Endothelial cell of umbilical vein (primary cell): Measurements from ENCODE around the gene WDR41. TPM values are rescaled to one million over a fixed set of nuclear protein-coding genes. Genes with fewer than 3 reads are reported as not detected.

Source experiments
- BruUV-seq: library from RNA; stranded (reverse); fragments of 400-500 nt; replicated peaks from 2 replicates; lab custom pipeline; 2021; lab: Mats Ljungman, UMichigan
- CTCF ChIA-PET: fragments of 300-600, 350-600 bp; sonication (Branson Sonifier 250); formaldehyde crosslinking; loops from one replicate; lab custom pipeline; 2021; ENCODE audit warnings: antibody characterized with exemption, inconsistent platforms; lab: Charles Lee
- POLR2A ChIA-PET: fragments of 300-600, 350-600 bp; sonication (Branson Sonifier 250); formaldehyde crosslinking; loops from one replicate; lab custom pipeline; 2021; ENCODE audit warnings: antibody characterized with exemption, inconsistent platforms; lab: Charles Lee
- DNase-seq: peaks from one replicate; pipeline ENCODE4 v3.0.0-alpha.2; 2011; ENCODE audit warnings: low read depth, low spot score
- FAIRE-seq: peaks from 2 replicates; lab custom pipeline; 2011; peaks lifted over from hg19 to GRCh38; lab: Jason Lieb, UNC
- H2AFZ ChIP-seq: 2 replicates; pipeline ENCODE4 v1.6.0; 2012; ENCODE audit warnings: low read depth, low read length, control low read depth, inconsistent platforms
- H3K27ac ChIP-seq: 2 replicates; pipeline ENCODE4 v1.5.1; 2011; ENCODE audit warnings: low read depth, mild to moderate bottlenecking, control low read depth, low read length, moderate library complexity; ENCODE audit not compliant: insufficient read depth
- H3K27me3 ChIP-seq, 2 experiments: 2 replicates each; pipeline versions ENCODE4 v1.6.0 to v1.6.1; 2011; ENCODE audit warnings: low read length in 2 of 2, mixed read lengths in 1 of 2; ENCODE audit not compliant: control insufficient read depth in 2 of 2, insufficient read depth in 2 of 2
- H3K36me3 ChIP-seq, 2 experiments: 2 replicates in 1 of 2; 3 replicates in 1 of 2; pipeline ENCODE4 v1.5.1; 2011; ENCODE audit warnings: low read length in 2 of 2, mild to moderate bottlenecking in 1 of 2, moderate library complexity in 1 of 2; ENCODE audit not compliant: control insufficient read depth in 2 of 2, insufficient read depth in 2 of 2; ENCODE audit errors: extremely low read depth in 1 of 2
- H3K4me1 ChIP-seq: 3 replicates; pipeline ENCODE4 v1.5.1; 2011; ENCODE audit warnings: mild to moderate bottlenecking, low read length; ENCODE audit not compliant: control insufficient read depth, insufficient read depth; ENCODE audit errors: extremely low read depth
- H3K4me2 ChIP-seq: 2 replicates; pipeline ENCODE4 v1.6.1; 2011; ENCODE audit warnings: low read length, control low read depth, mixed read lengths; ENCODE audit not compliant: insufficient read depth
- H3K4me3 ChIP-seq, 3 experiments: fragments of 200-600 bp in 1 of 3; sonication (generic), shearing (Covaris generic) in 1 of 3; replicated peaks in 1 of 3; 2 replicates each; pipeline ENCODE4 v1.5.1; 2011 to 2016; ENCODE audit warnings: control low read depth in 3 of 3, low read length in 3 of 3, mild to moderate bottlenecking in 2 of 3, inconsistent platforms in 1 of 3, low read depth in 1 of 3, moderate library complexity in 1 of 3; ENCODE audit not compliant: insufficient read depth in 1 of 3
- H3K79me2 ChIP-seq: 2 replicates; pipeline ENCODE4 v1.6.0; 2012; ENCODE audit warnings: low read length, inconsistent platforms; ENCODE audit not compliant: control insufficient read depth, insufficient read depth
- H3K9ac ChIP-seq: replicated peaks from 2 replicates; pipeline ENCODE3; 2011; ENCODE audit warnings: low read length, control low read depth; ENCODE audit not compliant: insufficient read depth; ENCODE audit errors: extremely low read depth
- H3K9me1 ChIP-seq: replicated peaks from 3 replicates; pipeline ENCODE4 v1.6.0; 2011; ENCODE audit warnings: mild to moderate bottlenecking, low read length; ENCODE audit not compliant: control insufficient read depth, insufficient read depth; ENCODE audit errors: extremely low read depth
- H3K9me3 ChIP-seq: replicated peaks from 2 replicates; pipeline ENCODE4 v1.5.1; 2012; ENCODE audit warnings: low read length, inconsistent platforms; ENCODE audit not compliant: control insufficient read depth, insufficient read depth
- H4K20me1 ChIP-seq: replicated peaks from 2 replicates; pipeline ENCODE3; 2011; ENCODE audit warnings: mild to moderate bottlenecking, low read length; ENCODE audit not compliant: control insufficient read depth, insufficient read depth; ENCODE audit errors: extremely low read depth
- EZH2 ChIP-seq: IDR thresholded peaks from 2 replicates; pipeline ENCODE4 v1.6.1; 2012; ENCODE audit warnings: borderline replicate concordance, low read depth, mild to moderate bottlenecking, moderate library complexity, low read length, inconsistent platforms; ENCODE audit not compliant: severe bottlenecking
- FOS ChIP-seq: IDR thresholded peaks from 2 replicates; pipeline ENCODE4 v1.6.1; 2011; ENCODE audit warnings: mild to moderate bottlenecking, low read length, moderate library complexity, borderline replicate concordance; ENCODE audit not compliant: insufficient read depth
- GATA2 ChIP-seq: IDR thresholded peaks from 2 replicates; pipeline ENCODE4 v1.7.0; 2011; ENCODE audit warnings: low read depth, mild to moderate bottlenecking, moderate library complexity, mixed read lengths, low read length; ENCODE audit not compliant: insufficient read length, insufficient read depth
- JUN ChIP-seq: IDR thresholded peaks from 2 replicates; pipeline ENCODE4 v1.6.1; 2011; ENCODE audit warnings: borderline replicate concordance, low read depth; ENCODE audit not compliant: insufficient read length, insufficient read depth
- MYC ChIP-seq: IDR thresholded peaks from one replicate; pipeline ENCODE4 v1.6.1; 2011; ENCODE audit warnings: mild to moderate bottlenecking, low read depth, low read length
- POLR2A ChIP-seq: IDR thresholded peaks from 2 replicates; pipeline ENCODE4 v1.6.1; 2012; ENCODE audit warnings: low read depth, mild to moderate bottlenecking, control low read depth, low read length
- POLR2AphosphoS5 ChIP-seq: IDR thresholded peaks from 2 replicates; pipeline ENCODE4 v1.6.1; 2012; ENCODE audit warnings: low read depth, mild to moderate bottlenecking, control low read depth, low read length, moderate library complexity; ENCODE audit not compliant: insufficient read depth
- dilution Hi-C: fragments of 300-500 bp; cut with MboI; formaldehyde crosslinking; loops from one replicate; pipeline ENCODE4 v1.15.0; 2019; ENCODE audit warnings: low sequenced_read_pairs; ENCODE audit not compliant: extremely low pct_ligation_motif_present
- intact Hi-C: fragments of 100-400 bp; cut with micrococcal nuclease; formaldehyde crosslinking; loops from one replicate; pipeline ENCODE4 v1.10.0; 2022
- polyA plus RNA-seq, 4 experiments: library from polyadenylated mRNA; depleted of rRNA in 3 of 4; stranded (reverse) in 3 of 4; unstranded in 1 of 4; fragments of >200 nt; gene quantifications; 2 replicates each; pipeline versions ENCODE4 v1.2.1 to v1.2.3, GENCODE V29; 2011 to 2012; ENCODE audit warnings: missing spikeins in 1 of 4
- total RNA-seq: library from RNA; stranded (reverse); gene quantifications from 2 replicates; pipeline ENCODE4 v1.2.3, GENCODE V29; 2021
- TF ChIP-seq, protein P1 (sequence below): IDR thresholded peaks from 2 replicates; pipeline ENCODE4 v1.6.1; 2011; ENCODE audit not compliant: insufficient read depth, insufficient read length
- TF ChIP-seq, protein P2 (sequence below), 2 donors: IDR thresholded peaks; 1 replicate in 1 of 2; 2 replicates in 1 of 2; pipeline ENCODE4 v1.5.1; 2011; ENCODE audit warnings: low read length in 2 of 2, mild to moderate bottlenecking in 2 of 2, moderate library complexity in 2 of 2, control low read depth in 1 of 2, inconsistent platforms in 1 of 2, low read depth in 1 of 2; ENCODE audit not compliant: insufficient read depth in 1 of 2; ENCODE audit errors: extremely low read depth in 1 of 2

WDR41 gene
- total and polyA plus RNA-seq, 2 donors (not counting 3 experiments of a cell fraction or from before 2014, with no cell fraction given): 10.2 to 33.6 TPM

DNA sequence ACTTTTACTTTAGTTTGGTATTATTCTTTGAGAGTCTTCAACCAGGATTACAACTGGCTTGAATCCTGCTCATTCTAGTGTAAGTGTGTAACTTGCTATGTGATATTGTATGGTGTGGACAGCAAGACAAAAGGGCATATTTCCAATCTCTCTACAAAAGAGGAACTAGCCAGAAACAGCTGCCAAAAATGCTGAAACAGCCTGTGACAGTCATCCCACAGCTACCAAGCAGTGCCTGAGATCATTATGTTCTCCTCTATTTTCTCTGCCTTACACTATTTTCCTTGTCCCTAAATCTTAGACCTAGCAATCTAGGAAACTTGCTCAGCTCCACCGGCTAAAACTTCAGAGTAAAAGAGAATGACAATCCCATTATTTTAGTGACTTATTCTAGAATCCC, 42.8 kb downstream of the WDR41 start:
- TF ChIP-seq JUN (no peak), POLR2A (no peak), POLR2AphosphoS5 (no peak), FOS (no peak), EZH2 (no peak), GATA2 (no peak), MYC (no peak)
- TF ChIP-seq, protein P1, sequence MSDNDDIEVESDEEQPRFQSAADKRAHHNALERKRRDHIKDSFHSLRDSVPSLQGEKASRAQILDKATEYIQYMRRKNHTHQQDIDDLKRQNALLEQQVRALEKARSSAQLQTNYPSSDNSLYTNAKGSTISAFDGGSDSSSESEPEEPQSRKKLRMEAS: no peak
- TF ChIP-seq, protein P2, sequence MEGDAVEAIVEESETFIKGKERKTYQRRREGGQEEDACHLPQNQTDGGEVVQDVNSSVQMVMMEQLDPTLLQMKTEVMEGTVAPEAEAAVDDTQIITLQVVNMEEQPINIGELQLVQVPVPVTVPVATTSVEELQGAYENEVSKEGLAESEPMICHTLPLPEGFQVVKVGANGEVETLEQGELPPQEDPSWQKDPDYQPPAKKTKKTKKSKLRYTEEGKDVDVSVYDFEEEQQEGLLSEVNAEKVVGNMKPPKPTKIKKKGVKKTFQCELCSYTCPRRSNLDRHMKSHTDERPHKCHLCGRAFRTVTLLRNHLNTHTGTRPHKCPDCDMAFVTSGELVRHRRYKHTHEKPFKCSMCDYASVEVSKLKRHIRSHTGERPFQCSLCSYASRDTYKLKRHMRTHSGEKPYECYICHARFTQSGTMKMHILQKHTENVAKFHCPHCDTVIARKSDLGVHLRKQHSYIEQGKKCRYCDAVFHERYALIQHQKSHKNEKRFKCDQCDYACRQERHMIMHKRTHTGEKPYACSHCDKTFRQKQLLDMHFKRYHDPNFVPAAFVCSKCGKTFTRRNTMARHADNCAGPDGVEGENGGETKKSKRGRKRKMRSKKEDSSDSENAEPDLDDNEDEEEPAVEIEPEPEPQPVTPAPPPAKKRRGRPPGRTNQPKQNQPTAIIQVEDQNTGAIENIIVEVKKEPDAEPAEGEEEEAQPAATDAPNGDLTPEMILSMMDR (IDR thresholded peaks at IDR 0.05; ENCODE audit: extremely low read depth in 1 of 2, insufficient read depth in 1 of 2, low read depth in 1 of 2, low read length in 2 of 2): no peak
- Histone ChIP-seq H3K9ac (no peak overlapping the region), H3K27ac (no peak overlapping the region), H4K20me1 (no peaks in the 10 kb centered on the region), H3K79me2 (no peaks in the 10 kb centered on the region), H3K27me3 (no peaks in the 10 kb centered on the region), H3K9me1 (no peaks in the 10 kb centered on the region), H2AFZ (no peak overlapping the region), H3K4me2 (no peak overlapping the region), H3K4me1 (no peaks in the 10 kb centered on the region), H3K36me3 (no peaks in the 10 kb centered on the region), H3K4me3 (no peak overlapping the region), H3K9me3 (no peaks in the 10 kb centered on the region)
- no peak for FAIRE-seq
- dilution Hi-C loops (no loop called here), intact Hi-C loops (no loop called here)
- no peak for DNase-seq
- BruUV-seq: no TSS peak
- ChIA-PET POLR2A (no interaction called here), CTCF (no interaction called here)
